H9 (cell line): ENCODE measurements around the gene KBTBD3. TPM values are rescaled to one million over a fixed set of nuclear protein-coding genes. Genes with fewer than 3 reads are reported as not detected.

ENCODE experiments used
- DNase-seq: peaks from one replicate; pipeline ENCODE4 v3.0.0-alpha.2; 2017
- H2AFZ ChIP-seq: one replicate; pipeline ENCODE4 v1.6.1; 2013; ENCODE audit warnings: mild to moderate bottlenecking, low read length, control low read depth, moderate library complexity
- H2AK5ac ChIP-seq: 2 replicates; pipeline ENCODE4 v1.6.1; 2013; ENCODE audit warnings: low read length, control low read depth, mixed read lengths; ENCODE audit not compliant: insufficient read length
- H2BK120ac ChIP-seq: one replicate; pipeline ENCODE4 v1.6.1; 2013; ENCODE audit warnings: low read depth, mild to moderate bottlenecking, low read length, control low read depth, inconsistent platforms; ENCODE audit not compliant: poor library complexity, severe bottlenecking
- H2BK12ac ChIP-seq: 2 replicates; pipeline ENCODE4 v1.6.1; 2013; ENCODE audit warnings: low read length, control low read depth, mixed read lengths, low read depth; ENCODE audit not compliant: insufficient read length
- H2BK15ac ChIP-seq: 2 replicates; pipeline ENCODE4 v1.6.1; 2013; ENCODE audit warnings: low read depth, low read length, control low read depth
- H2BK20ac ChIP-seq: one replicate; pipeline ENCODE4 v1.6.1; 2013; ENCODE audit warnings: low read depth, mild to moderate bottlenecking, low read length, control low read depth, inconsistent platforms; ENCODE audit not compliant: poor library complexity, severe bottlenecking
- H2BK5ac ChIP-seq: 2 replicates; pipeline ENCODE4 v1.6.1; 2013; ENCODE audit warnings: low read length, control low read depth, mixed read lengths; ENCODE audit not compliant: insufficient read length
- H3K14ac ChIP-seq: 2 replicates; pipeline ENCODE4 v1.6.1; 2013; ENCODE audit warnings: low read length, control low read depth; ENCODE audit not compliant: insufficient read depth
- H3K18ac ChIP-seq: 2 replicates; pipeline ENCODE4 v1.6.1; 2013; ENCODE audit warnings: low read depth, mild to moderate bottlenecking, mixed read lengths, low read length, control low read depth; ENCODE audit not compliant: insufficient read length
- H3K23ac ChIP-seq: 2 replicates; pipeline ENCODE4 v1.6.1; 2013; ENCODE audit warnings: low read length, control low read depth, mixed read lengths, low read depth; ENCODE audit not compliant: insufficient read length
- H3K23me2 ChIP-seq: 2 replicates; pipeline ENCODE4 v1.6.1; 2013; ENCODE audit warnings: low read depth, mild to moderate bottlenecking, mixed read lengths, low read length, control low read depth; ENCODE audit not compliant: insufficient read length, poor library complexity, severe bottlenecking
- H3K27ac ChIP-seq: 2 replicates; pipeline ENCODE4 v1.5.1; 2013; ENCODE audit warnings: low read length, control low read depth, mixed read lengths, low read depth; ENCODE audit not compliant: insufficient read length
- H3K27me3 ChIP-seq: 2 replicates; pipeline ENCODE4 v1.6.1; 2013; ENCODE audit warnings: low read length, control low read depth, inconsistent platforms; ENCODE audit not compliant: insufficient read depth
- H3K4ac ChIP-seq: 2 replicates; pipeline ENCODE4 v1.6.1; 2013; ENCODE audit warnings: low read depth, mild to moderate bottlenecking, control low read depth, inconsistent platforms, low read length, moderate library complexity
- H3K4me1 ChIP-seq: 2 replicates; pipeline ENCODE4 v1.6.1; 2013; ENCODE audit warnings: low read length, control low read depth, inconsistent platforms; ENCODE audit not compliant: insufficient read depth
- H3K4me2 ChIP-seq: 2 replicates; pipeline ENCODE4 v1.6.1; 2013; ENCODE audit warnings: low read length, control low read depth, mixed read lengths; ENCODE audit not compliant: insufficient read length, insufficient read depth
- H3K56ac ChIP-seq: 2 replicates; pipeline ENCODE4 v1.6.1; 2013; ENCODE audit warnings: low read depth, mild to moderate bottlenecking, mixed read lengths, low read length, control low read depth; ENCODE audit not compliant: insufficient read length
- H3K79me1 ChIP-seq: 2 replicates; pipeline ENCODE4 v1.6.1; 2013; ENCODE audit warnings: low read depth, mild to moderate bottlenecking, moderate library complexity, low read length, control low read depth, inconsistent platforms; ENCODE audit not compliant: insufficient read depth, poor library complexity, severe bottlenecking
- H3K79me2 ChIP-seq: 2 replicates; pipeline ENCODE4 v1.6.1; 2013; ENCODE audit warnings: low read length, control low read depth, inconsistent platforms; ENCODE audit not compliant: insufficient read depth
- H3K9ac ChIP-seq: 2 replicates; pipeline ENCODE4 v1.6.1; 2013; ENCODE audit warnings: low read length, control low read depth, mixed read lengths; ENCODE audit not compliant: insufficient read length; ENCODE audit errors: extremely low read depth
- H3K9me3 ChIP-seq: one replicate; pipeline ENCODE4 v1.6.1; 2013; ENCODE audit warnings: low read depth, low read length, inconsistent platforms; ENCODE audit not compliant: control insufficient read depth
- H3T11ph ChIP-seq: one replicate; pipeline ENCODE4 v1.6.1; 2013; ENCODE audit warnings: mild to moderate bottlenecking, low read length, control low read depth, inconsistent platforms
- H4K20me1 ChIP-seq: one replicate; pipeline ENCODE4 v1.6.1; 2013; ENCODE audit not compliant: control insufficient read depth, insufficient read length, insufficient read depth
- H4K5ac ChIP-seq: 2 replicates; pipeline ENCODE4 v1.6.1; 2013; ENCODE audit warnings: low read depth, mild to moderate bottlenecking, mixed read lengths, low read length, control low read depth; ENCODE audit not compliant: insufficient read length
- H4K8ac ChIP-seq: replicated peaks from 2 replicates; pipeline ENCODE4 v1.6.1; 2013; ENCODE audit warnings: low read length, control low read depth, mixed read lengths, low read depth; ENCODE audit not compliant: insufficient read length
- H4K91ac ChIP-seq: 2 replicates; pipeline ENCODE4 v1.6.1; 2013; ENCODE audit warnings: low read depth, mild to moderate bottlenecking, moderate library complexity, mixed read lengths, low read length, control low read depth; ENCODE audit not compliant: insufficient read length
- H3K27ac Mint-ChIP-seq, 3 experiments: 2 replicates in 2 of 3; 3 replicates in 1 of 3; pipeline ENCODE4 v1.8.0; 2020 to 2021; ENCODE audit warnings: mixed read lengths in 3 of 3, mild to moderate bottlenecking in 1 of 3, moderate library complexity in 1 of 3
- H3K27me3 Mint-ChIP-seq: 2 replicates; pipeline ENCODE4 v1.8.0; 2021; ENCODE audit warnings: low read depth, mild to moderate bottlenecking, moderate library complexity, mixed read lengths
- H3K36me3 Mint-ChIP-seq, 3 experiments: 2 replicates in 2 of 3; 3 replicates in 1 of 3; pipeline ENCODE4 v1.8.0; 2020 to 2021; ENCODE audit warnings: low read depth in 3 of 3, mixed read lengths in 3 of 3; ENCODE audit not compliant: insufficient read depth in 1 of 3
- H3K4me1 Mint-ChIP-seq, 2 experiments: 2 replicates each; pipeline ENCODE4 v1.8.0; 2020; ENCODE audit warnings: mixed read lengths in 2 of 2
- H3K4me3 Mint-ChIP-seq, 2 experiments: 2 replicates in 1 of 2; 3 replicates in 1 of 2; pipeline ENCODE4 v1.8.0; 2020 to 2021; ENCODE audit warnings: mild to moderate bottlenecking in 2 of 2, mixed read lengths in 2 of 2, moderate library complexity in 1 of 2
- H3K9me3 Mint-ChIP-seq, 2 experiments: 2 replicates in 1 of 2; 3 replicates in 1 of 2; pipeline ENCODE4 v1.8.0; 2020; ENCODE audit warnings: mild to moderate bottlenecking in 2 of 2, mixed read lengths in 2 of 2, moderate library complexity in 1 of 2
- WGBS: extraction: QIAGEN DNeasy Blood & Tissue Kit; methylation state at CpG from one replicate; pipeline ENCODE4 v1.1.7; 2013; ENCODE audit warnings: missing lambda C conversion rate, low lambda C conversion rate, mixed read lengths; ENCODE audit not compliant: insufficient read length; ENCODE audit errors: extremely low coverage; 5-methylcytosine and 5-hydroxymethylcytosine counted together
- total RNA-seq: library from RNA; stranded (reverse); gene quantifications from 2 replicates; pipeline ENCODE4 v1.2.1, GENCODE V29; 2021
- TF ChIP-seq, protein P1 (sequence below): fragments of 200-600 bp; sonication (generic); conservative IDR thresholded peaks from 3 replicates; pipeline ENCODE4 v1.8.0; 2021; ENCODE audit warnings: antibody characterized with exemption, mild to moderate bottlenecking

The KBTBD3 gene
- total RNA-seq, 1 experiment from 2014 or later, result 2.4 TPM

DNA sequence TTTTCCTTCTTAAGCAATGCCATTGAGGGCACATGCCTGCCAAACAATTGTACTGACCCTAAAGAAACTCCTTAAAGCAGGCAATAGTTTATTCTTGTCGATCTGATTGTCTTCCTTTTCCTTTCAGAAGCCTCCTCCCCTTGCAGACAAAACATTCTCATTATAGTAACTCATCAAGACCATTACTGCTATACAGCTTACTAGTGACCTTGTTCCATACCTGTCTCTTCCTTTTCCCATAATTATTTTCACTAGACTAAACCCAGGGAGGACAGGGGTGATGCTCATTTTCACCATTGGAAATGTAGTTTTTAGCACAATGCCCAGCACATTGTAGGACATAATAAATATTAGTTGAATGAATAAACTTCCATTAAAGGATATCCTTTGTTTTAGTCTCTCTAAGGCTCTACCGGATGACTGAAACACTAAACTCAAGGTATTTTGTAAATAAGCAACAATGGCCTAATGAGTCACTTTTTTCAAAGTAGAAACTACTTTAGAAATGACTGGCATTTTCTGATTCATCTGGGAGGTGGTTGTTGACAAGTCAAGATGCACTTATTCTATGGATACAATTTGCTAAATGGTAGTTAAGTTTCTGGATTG is 45.8 kb downstream of the KBTBD3 start:
- H3K9ac ChIP-seq, result no peak overlapping the region
- no peaks in the 10 kb centered on the region for H4K20me1 ChIP-seq
- no peak overlapping the region for H3K14ac ChIP-seq
- no peak overlapping the region for H3K23ac ChIP-seq
- no peaks in the 10 kb centered on the region for H3K4me1 ChIP-seq
- no peak overlapping the region for H2BK120ac ChIP-seq
- no peak overlapping the region for H4K91ac ChIP-seq
- peaks cover 2 to 3% of the 10 kb centered on the region in 2 experiments; a peak in 3 of 5 replicates for H3K9me3 Mint-ChIP-seq
- H3K23me2 ChIP-seq, result no peaks in the 10 kb centered on the region
- no peak overlapping the region for H2BK15ac ChIP-seq
- no peaks in the 10 kb centered on the region for H3K79me1 ChIP-seq
- H3K79me2 ChIP-seq, result no peaks in the 10 kb centered on the region
- no peak overlapping the region for H3K4me2 ChIP-seq
- H2BK5ac ChIP-seq, result no peak overlapping the region
- TF ChIP-seq, protein P1, sequence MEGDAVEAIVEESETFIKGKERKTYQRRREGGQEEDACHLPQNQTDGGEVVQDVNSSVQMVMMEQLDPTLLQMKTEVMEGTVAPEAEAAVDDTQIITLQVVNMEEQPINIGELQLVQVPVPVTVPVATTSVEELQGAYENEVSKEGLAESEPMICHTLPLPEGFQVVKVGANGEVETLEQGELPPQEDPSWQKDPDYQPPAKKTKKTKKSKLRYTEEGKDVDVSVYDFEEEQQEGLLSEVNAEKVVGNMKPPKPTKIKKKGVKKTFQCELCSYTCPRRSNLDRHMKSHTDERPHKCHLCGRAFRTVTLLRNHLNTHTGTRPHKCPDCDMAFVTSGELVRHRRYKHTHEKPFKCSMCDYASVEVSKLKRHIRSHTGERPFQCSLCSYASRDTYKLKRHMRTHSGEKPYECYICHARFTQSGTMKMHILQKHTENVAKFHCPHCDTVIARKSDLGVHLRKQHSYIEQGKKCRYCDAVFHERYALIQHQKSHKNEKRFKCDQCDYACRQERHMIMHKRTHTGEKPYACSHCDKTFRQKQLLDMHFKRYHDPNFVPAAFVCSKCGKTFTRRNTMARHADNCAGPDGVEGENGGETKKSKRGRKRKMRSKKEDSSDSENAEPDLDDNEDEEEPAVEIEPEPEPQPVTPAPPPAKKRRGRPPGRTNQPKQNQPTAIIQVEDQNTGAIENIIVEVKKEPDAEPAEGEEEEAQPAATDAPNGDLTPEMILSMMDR, result no peak
- H2BK12ac ChIP-seq, result no peak overlapping the region
- WGBS, result no CpG with 5 or more reads among the region's 2 CpGs
- no peaks in the 10 kb centered on the region for H3K9me3 ChIP-seq
- H3K56ac ChIP-seq, result no peak overlapping the region
- no peak overlapping the region for H3K4ac ChIP-seq
- no peaks in the 10 kb centered on the region; a peak in 1 of 7 replicates for H3K36me3 Mint-ChIP-seq
- no peaks in the 10 kb centered on the region for H3K27me3 ChIP-seq
- no peak overlapping the region for H3K4me3 Mint-ChIP-seq
- no peak overlapping the region for H2BK20ac ChIP-seq
- no peak overlapping the region for H3T11ph ChIP-seq
- no peak for DNase-seq
- H2AK5ac ChIP-seq, result no peak overlapping the region
- H3K27me3 Mint-ChIP-seq, result no peaks in the 10 kb centered on the region
- peaks cover 3 to 6% of the 10 kb centered on the region in 2 experiments; a peak in 3 of 4 replicates for H3K4me1 Mint-ChIP-seq
- H3K27ac Mint-ChIP-seq, result no peak overlapping the region
- H3K18ac ChIP-seq, result no peak overlapping the region
- no peak overlapping the region for H4K5ac ChIP-seq
- H3K27ac ChIP-seq, result no peak overlapping the region
- no peak overlapping the region for H4K8ac ChIP-seq
- no peak overlapping the region for H2AFZ ChIP-seq
